Gastrocnemius medialis (tissue), 4 donors: ENCODE data around the gene HOXA5. TPM values are rescaled to one million over a fixed set of nuclear protein-coding genes. Genes with fewer than 3 reads are reported as not detected.

Source experiments
- ATAC-seq, 2 donors: fragments of 150-250 bp; one replicate each; pipeline ENCODE4 v1.9.1; 2016
- DNase-seq, 2 donors: peaks; one replicate each; pipeline ENCODE4 v3.0.0-alpha.2; 2019
- H3K27ac ChIP-seq, 4 donors: fragments of 200-600 bp; sonication (generic); 1 replicate in 1 of 4; 2 replicates in 3 of 4; pipeline ENCODE4 v1.5.1; 2016 to 2018; ENCODE audit warnings: mild to moderate bottlenecking in 2 of 4, moderate library complexity in 1 of 4
- H3K27me3 ChIP-seq, 3 donors: fragments of 200-600 bp; sonication (generic) in 2 of 3; 1 replicate in 1 of 3; 2 replicates in 2 of 3; pipeline versions ENCODE4 v1.5.1 to v1.6.0; 2016 to 2019; ENCODE audit warnings: mild to moderate bottlenecking in 1 of 3, moderate library complexity in 1 of 3
- H3K36me3 ChIP-seq, 2 donors: fragments of 200-600 bp; sonication (generic) in 1 of 2; one replicate each; pipeline ENCODE4 v1.5.1; 2017 to 2018
- H3K4me1 ChIP-seq, 2 donors: fragments of 200-600 bp; sonication (generic) in 1 of 2; one replicate each; pipeline ENCODE4 v1.5.1; 2016 to 2017; ENCODE audit warnings: mild to moderate bottlenecking in 2 of 2
- H3K4me3 ChIP-seq, 4 donors: fragments of 200-600 bp; sonication (generic) in 3 of 4; 1 replicate in 1 of 4; 2 replicates in 3 of 4; pipeline ENCODE4 v1.5.1; 2016 to 2019; ENCODE audit warnings: mild to moderate bottlenecking in 2 of 4
- H3K9me3 ChIP-seq, 3 donors: fragments of 200-600 bp; sonication (generic) in 2 of 3; 1 replicate in 1 of 3; 2 replicates in 2 of 3; pipeline ENCODE4 v1.5.1; 2016 to 2019
- POLR2A ChIP-seq, 2 donors: fragments of 450-650 bp; IDR thresholded peaks; one replicate each; pipeline ENCODE4 v1.6.1; 2017; ENCODE audit warnings: antibody characterized with exemption in 2 of 2, mild to moderate bottlenecking in 2 of 2, moderate library complexity in 2 of 2
- in situ Hi-C, 4 donors: fragments of 200-750 bp; cut with MboI; loops; one replicate each; pipeline versions ENCODE4 v1.15.0 to v1.8.0; 2017; ENCODE audit warnings: low sequenced_read_pairs in 4 of 4
- intact Hi-C: fragments of 100-400 bp; cut with DNase I; formaldehyde crosslinking; loops from one replicate; pipeline ENCODE4 v1.15.1; 2023; ENCODE audit warnings: low total_unique reads
- total RNA-seq, 4 donors: library from RNA; depleted of rRNA; stranded (reverse); fragments of >200 nt; gene quantifications; one replicate each; pipeline versions ENCODE4 v1.1.0 to v1.2.3, GENCODE V29; 2016
- TF ChIP-seq, protein P1 (sequence below), 5 experiments: fragments of 450-650 bp in 3 of 5; fragments of 200-600 bp in 2 of 5; sonication (generic) in 2 of 5; IDR thresholded peaks in 4 of 5; conservative IDR thresholded peaks in 1 of 5; 1 replicate in 4 of 5; 2 replicates in 1 of 5; pipeline ENCODE4 v1.5.1; 2016 to 2019; ENCODE audit warnings: antibody characterized with exemption in 5 of 5, mild to moderate bottlenecking in 3 of 5, moderate library complexity in 3 of 5

HOXA5 gene
- total RNA-seq, 4 donors from 2014 or later, result 2.7 to 7.1 (median 7.0) TPM

GRCh38 chr7:27123007-27123476, 20.4 kb downstream of the HOXA5 start:
- in situ Hi-C loops (no loop called here), intact Hi-C loops (no loop called here)
- H3K36me3 ChIP-seq, result no peaks in the 10 kb centered on the region
- H3K27me3 ChIP-seq, result no peaks in the 10 kb centered on the region
- no peak overlapping the region for H3K4me3 ChIP-seq
- TF ChIP-seq, protein P1, sequence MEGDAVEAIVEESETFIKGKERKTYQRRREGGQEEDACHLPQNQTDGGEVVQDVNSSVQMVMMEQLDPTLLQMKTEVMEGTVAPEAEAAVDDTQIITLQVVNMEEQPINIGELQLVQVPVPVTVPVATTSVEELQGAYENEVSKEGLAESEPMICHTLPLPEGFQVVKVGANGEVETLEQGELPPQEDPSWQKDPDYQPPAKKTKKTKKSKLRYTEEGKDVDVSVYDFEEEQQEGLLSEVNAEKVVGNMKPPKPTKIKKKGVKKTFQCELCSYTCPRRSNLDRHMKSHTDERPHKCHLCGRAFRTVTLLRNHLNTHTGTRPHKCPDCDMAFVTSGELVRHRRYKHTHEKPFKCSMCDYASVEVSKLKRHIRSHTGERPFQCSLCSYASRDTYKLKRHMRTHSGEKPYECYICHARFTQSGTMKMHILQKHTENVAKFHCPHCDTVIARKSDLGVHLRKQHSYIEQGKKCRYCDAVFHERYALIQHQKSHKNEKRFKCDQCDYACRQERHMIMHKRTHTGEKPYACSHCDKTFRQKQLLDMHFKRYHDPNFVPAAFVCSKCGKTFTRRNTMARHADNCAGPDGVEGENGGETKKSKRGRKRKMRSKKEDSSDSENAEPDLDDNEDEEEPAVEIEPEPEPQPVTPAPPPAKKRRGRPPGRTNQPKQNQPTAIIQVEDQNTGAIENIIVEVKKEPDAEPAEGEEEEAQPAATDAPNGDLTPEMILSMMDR (IDR thresholded peaks at IDR 0.05 in 4 of 5, conservative IDR thresholded peaks at IDR 0.05 in 1 of 5), result no peak
- no peak for TF ChIP-seq POLR2A (IDR thresholded peaks at IDR 0.05)
- ATAC-seq (no peak), DNase-seq (no peak)
- H3K9me3 ChIP-seq, result no peaks in the 10 kb centered on the region
- no peak overlapping the region for H3K27ac ChIP-seq
- H3K4me1 ChIP-seq, result peaks cover 25 to 51% of the 10 kb centered on the region in 2 donors

- Histone ChIP-seq H3K9me3 (no peaks in the 10 kb centered on the region), H3K27ac (no peak overlapping the region), H3K27me3 (no peaks in the 10 kb centered on the region), H3K4me1 (peaks cover 18 to 43% of the 10 kb centered on the region in 2 donors), H3K36me3 (no peaks in the 10 kb centered on the region), H3K4me3 (peak overlapping the region in 1 of 4 donors; percentile 2)
- intact Hi-C loops, result no loop called here
- DNase-seq, result no peak
- in situ Hi-C loops, result no loop called here
- no peak for ATAC-seq
- TF ChIP-seq, protein P1 (IDR thresholded peaks at IDR 0.05 in 4 of 5, conservative IDR thresholded peaks at IDR 0.05 in 1 of 5), result no peak
- TF ChIP-seq POLR2A (IDR thresholded peaks at IDR 0.05), result no peak
Observed at GRCh38 chr7:27122077-27122910, 21.2 kb downstream of the HOXA5 start.

- H3K27ac ChIP-seq, result no peak overlapping the region
- H3K4me1 ChIP-seq, result peaks cover 11 to 37% of the 10 kb centered on the region in 2 donors
- DNase-seq (no peak), ATAC-seq (no peak)
- H3K27me3 ChIP-seq, result no peaks in the 10 kb centered on the region
- TF ChIP-seq, protein P1 (IDR thresholded peaks at IDR 0.05 in 4 of 5, conservative IDR thresholded peaks at IDR 0.05 in 1 of 5), result no peak
- TF ChIP-seq POLR2A (IDR thresholded peaks at IDR 0.05), result no peak
- intact Hi-C loops (no loop called here), in situ Hi-C loops (no loop called here)
- peak overlapping the region in 1 of 4 donors; percentile 2 for H3K4me3 ChIP-seq
- H3K9me3 ChIP-seq, result no peaks in the 10 kb centered on the region
- no peaks in the 10 kb centered on the region for H3K36me3 ChIP-seq
Observed at GRCh38 chr7:27121684-27122076, 21.8 kb downstream of the HOXA5 start.

DNA sequence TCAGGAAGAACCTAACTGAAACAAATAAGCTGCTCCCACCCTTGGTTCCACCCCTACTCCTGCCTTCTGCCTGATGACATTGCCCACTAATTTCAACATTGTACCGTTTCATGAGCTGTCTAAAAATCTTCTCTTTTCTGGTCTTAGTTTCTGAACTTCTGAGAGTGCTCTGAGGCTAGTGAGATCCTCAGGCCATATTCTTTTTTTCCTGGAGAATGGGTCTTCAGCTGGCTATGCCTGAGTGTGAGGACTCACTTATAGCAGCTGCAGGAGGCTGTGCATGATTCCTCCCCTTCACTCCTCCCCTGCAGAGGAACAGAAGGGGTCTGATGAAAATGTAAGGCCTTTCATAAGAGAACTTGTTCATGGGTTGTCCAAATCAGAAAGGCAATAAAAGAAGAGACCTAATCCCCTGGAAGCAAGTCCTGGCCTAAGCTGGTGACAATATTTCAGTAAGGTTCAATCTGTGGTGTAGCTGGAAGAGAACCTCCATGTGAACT, 24.0 kb downstream of the HOXA5 start:
- in situ Hi-C loops (no loop called here), intact Hi-C loops (no loop called here)
- TF ChIP-seq, protein P1 (IDR thresholded peaks at IDR 0.05 in 4 of 5, conservative IDR thresholded peaks at IDR 0.05 in 1 of 5), result no peak
- TF ChIP-seq POLR2A (IDR thresholded peaks at IDR 0.05), result no peak
- ATAC-seq (no peak), DNase-seq (no peak)
- H3K9me3 ChIP-seq, result no peaks in the 10 kb centered on the region
- no peaks in the 10 kb centered on the region for H3K36me3 ChIP-seq
- H3K4me1 ChIP-seq, result peaks cover 7 to 20% of the 10 kb centered on the region in 2 donors
- H3K4me3 ChIP-seq, result no peak overlapping the region
- H3K27me3 ChIP-seq, result no peaks in the 10 kb centered on the region
- H3K27ac ChIP-seq, result peak overlapping the region in 1 of 4 donors; percentile 79
